GM19023 (cell line): ENCODE data around the gene CHST4.
"Not testable (repeated sequence)": the region's sequence is repeated elsewhere in the genome, so short reads cannot be mapped to it uniquely, and the experiment has no call there.

ENCODE experiments used
- ATAC-seq: cut with Tn5 transposase; IDR thresholded peaks from one replicate; pipeline ENCODE4 v1.9.1; 2021; ENCODE audit warnings: mild to moderate bottlenecking, moderate library complexity; ENCODE audit not compliant: unreplicated experiment

The CHST4 gene

GRCh38 chr16:71568551-71568950 is 42.3 kb downstream of the CHST4 start:
- no peak for ATAC-seq

DNA sequence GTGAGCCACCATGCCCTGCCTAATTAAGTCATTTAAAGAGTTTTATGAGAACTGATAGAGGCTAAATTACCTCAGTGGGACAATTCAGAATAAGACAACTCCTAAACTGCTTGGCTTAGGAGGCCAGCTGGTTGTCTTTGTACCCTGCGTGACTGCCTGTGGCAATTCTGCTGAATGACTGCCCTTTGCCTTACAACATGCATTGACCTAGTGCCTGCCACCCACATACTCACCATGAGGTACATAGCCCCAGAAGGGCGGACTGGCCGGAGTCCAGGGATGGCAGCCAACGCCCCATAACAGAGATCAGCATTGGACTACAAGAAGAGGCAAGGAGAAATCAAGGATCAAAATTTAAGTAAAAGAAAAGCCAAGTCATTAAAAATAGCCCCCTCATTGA is 43.4 kb downstream of the CHST4 start:
- no peak for ATAC-seq

DNA sequence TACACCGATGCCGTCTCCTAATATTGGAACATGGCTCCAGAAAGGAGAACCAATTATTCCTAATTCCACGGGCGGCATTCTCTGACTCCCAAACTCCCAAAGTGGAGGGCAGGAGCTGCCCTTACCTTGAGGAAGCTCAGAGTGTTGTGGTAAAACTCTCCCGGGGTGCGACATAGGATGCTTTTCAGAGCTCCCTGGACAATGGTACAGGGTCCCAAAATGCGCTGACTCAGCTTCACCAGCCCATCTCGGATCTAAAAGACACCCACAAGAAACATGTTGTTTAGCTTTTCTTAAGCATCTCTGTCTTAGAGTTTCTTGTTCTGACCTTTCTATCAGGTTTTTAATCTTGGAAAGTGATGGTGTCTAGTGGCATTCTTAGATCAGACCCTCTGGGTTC is 43.9 kb downstream of the CHST4 start:
- no peak for ATAC-seq

DNA sequence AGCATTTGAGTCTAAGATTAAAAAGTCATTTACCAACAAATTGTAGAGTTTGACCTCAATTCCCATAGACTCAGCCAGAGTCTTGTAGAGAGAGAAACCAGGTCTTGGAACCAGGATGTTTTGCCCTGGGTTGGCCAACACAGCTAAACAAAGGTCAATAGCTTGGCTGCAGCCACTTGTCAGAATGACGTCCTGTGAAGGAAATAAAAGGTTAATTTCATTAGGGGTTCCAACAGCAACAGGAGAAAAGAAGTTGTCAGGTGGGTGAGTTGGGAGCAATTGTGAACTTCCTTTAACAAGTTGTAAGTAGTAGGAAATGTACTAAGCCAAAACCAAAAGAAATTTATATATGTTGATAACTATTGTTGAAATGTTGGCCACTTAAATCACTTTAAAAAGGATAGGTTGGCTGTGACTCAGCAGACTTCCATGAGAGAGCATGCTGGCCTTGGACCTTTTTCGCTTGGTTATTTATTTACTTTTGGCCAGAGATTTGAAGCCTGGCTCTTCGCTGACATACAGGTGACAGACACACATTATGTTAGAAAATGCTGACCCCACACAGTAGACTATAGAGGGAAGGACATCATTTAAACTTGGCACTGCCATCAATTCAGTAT is 46.4 kb downstream of the CHST4 start:
- ATAC-seq = no peak

- no peak for ATAC-seq
These were observed 47.3 kb downstream of the CHST4 start for GRCh38 chr16:71573387-71574094.

- no peak for ATAC-seq
These were observed 48.5 kb downstream of the CHST4 start for GRCh38 chr16:71574702-71575101.

- no peak for ATAC-seq
These were observed 50.7 kb downstream of the CHST4 start, which contains the start of gene TAT for GRCh38 chr16:71576971-71577370. Gene TAT (minus strand): TSS chr16:71577092. CDS start chr16:71576415, 677 bp downstream.

DNA sequence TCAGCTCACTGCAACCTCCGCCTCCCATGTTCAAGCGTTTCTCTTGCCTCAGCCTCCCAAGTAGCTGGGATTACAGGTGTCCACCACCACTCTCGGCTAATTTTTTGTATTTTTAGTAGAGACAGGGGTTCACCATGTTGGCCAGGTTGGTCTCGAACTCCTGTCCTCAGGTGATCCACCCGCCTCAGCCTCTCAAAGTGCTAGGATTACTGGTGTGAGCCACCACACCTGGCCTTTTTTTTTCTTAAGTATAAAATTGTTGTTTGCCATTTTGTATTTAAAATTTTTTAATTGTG is 56.3 kb downstream of the CHST4 start:
- not testable (repeated sequence) for ATAC-seq

DNA sequence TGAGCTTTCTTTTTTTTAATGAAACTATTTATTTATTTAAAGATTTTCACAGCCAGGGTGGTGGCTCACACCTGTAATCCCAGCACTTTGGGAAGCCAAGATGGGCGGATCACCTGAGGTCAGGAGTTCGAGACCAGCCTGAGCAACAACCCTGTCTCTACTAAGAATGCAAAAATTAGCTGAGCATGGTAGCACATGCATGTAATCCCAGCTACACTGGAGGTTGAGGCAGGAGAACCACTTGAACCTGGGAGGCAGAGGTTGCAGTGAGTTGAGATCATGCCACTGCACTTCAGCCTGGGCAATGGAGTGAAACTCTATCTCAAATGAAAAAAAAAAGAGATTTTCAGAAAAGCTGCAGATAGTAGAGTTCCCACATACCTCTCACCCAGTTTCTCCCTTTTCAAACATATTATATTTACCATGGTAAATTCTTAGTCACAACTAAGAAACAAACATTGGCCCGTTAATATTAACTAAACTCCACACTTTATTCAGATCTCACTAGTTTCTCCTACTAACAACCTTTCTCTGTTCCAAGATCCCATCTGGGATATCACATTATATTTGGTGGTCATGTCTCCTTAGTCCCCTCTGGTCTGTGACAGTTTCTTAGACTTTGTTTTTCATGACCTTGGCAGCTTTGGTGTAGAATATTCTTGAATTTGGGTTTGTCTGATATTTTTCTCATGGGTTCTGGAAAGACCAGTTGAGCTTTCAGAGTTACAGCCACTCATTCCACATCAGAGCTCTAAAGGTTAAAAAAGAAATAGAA is 58.5 kb downstream of the CHST4 start:
- ATAC-seq = no peak

DNA sequence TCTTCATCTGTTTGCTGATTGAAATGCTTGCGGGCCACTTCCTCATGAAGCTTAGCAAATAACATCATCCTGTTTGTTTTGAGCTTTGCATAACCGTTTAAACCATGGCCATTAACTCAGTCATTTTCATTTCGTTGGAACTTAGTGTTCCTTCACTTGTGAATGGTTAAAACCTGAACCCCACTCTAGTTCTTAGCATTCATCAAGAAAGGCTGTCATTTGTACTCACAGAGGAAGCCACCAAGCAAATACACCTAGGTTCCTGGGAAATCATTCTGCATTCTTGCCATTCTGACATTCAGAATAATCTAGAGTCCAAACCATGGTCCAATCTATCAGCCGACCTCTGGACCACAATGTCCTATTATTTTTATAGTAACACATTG is 59.1 kb downstream of the CHST4 start:
- ATAC-seq = no peak
